ENCODE results near the gene EFCC1.

DNA sequence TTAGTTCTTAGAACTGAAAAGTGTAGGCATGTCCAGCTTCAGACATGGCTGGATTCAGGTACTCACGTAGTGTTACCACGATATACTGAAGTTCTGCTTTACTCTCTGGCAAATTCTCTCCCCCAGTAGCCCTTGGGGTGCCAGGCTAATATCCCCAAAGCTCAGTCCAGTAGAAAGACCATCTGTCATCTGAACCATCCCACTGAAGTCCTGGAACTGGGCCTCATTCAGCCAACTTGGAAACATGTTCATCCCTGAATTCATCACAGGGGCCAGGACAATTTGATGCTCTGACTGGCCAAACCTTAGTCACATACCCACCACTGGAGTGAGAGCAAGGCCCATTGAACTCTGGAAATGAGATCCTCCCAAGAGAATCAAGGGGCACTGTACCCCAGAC is 8.2 kb downstream of the EFCC1 start:
- TF ChIP-seq, protein P1, sequence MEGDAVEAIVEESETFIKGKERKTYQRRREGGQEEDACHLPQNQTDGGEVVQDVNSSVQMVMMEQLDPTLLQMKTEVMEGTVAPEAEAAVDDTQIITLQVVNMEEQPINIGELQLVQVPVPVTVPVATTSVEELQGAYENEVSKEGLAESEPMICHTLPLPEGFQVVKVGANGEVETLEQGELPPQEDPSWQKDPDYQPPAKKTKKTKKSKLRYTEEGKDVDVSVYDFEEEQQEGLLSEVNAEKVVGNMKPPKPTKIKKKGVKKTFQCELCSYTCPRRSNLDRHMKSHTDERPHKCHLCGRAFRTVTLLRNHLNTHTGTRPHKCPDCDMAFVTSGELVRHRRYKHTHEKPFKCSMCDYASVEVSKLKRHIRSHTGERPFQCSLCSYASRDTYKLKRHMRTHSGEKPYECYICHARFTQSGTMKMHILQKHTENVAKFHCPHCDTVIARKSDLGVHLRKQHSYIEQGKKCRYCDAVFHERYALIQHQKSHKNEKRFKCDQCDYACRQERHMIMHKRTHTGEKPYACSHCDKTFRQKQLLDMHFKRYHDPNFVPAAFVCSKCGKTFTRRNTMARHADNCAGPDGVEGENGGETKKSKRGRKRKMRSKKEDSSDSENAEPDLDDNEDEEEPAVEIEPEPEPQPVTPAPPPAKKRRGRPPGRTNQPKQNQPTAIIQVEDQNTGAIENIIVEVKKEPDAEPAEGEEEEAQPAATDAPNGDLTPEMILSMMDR (conservative IDR thresholded peaks at IDR 0.05): no peak
- no peak for TF ChIP-seq EZH2 (IDR thresholded peaks at IDR 0.05; ENCODE audit: low read depth)

Data from PC-9 (cell line).